HG02623 (cell line): Measurements from ENCODE around the gene ECHDC1.

Source experiments
- ATAC-seq: cut with Tn5 transposase; IDR thresholded peaks from one replicate; pipeline ENCODE4 v1.9.1; 2021; ENCODE audit warnings: moderate library complexity; ENCODE audit not compliant: unreplicated experiment

The ECHDC1 gene

DNA sequence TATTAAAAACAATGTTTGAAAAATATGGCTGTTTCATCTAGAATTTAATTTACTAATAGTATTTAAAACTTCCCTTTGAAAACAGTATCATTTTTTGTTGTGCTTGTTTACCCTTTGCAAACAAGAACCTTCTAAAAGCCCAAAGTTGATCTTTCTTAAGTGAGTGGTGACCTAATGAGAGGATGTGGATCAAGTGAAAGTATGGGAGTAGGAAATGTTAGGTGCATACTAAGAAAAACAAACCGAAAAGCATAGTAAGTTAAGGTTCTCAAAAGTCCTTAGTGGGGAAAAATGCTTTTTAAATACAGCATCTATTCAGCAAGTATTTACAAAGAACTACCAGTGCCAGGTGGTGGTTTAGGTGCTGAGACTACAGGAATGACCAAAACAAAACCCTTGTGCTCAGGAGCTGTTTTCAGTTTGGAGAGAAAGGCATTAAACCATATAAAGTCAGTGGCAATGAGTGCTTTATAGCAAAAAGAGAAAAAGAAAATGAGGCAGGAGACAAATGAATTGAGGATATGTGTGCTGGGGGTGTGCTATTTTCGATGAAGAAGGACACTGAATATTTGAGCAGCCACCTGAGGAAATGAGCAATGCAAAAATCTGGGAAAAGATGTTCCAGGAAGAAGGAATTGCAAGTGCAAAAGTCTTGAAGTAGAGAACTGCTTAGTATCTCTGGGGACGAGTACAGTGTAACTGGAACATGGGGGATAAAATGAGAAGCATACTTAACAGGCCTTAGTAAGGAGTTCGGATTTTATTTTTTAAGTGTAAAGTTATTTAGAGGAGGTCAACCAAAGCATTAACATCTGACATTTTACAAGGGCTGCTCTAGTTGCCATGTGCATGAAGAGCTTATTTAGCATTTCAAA, 52.8 kb downstream of the ECHDC1 start:
- no peak for ATAC-seq

DNA sequence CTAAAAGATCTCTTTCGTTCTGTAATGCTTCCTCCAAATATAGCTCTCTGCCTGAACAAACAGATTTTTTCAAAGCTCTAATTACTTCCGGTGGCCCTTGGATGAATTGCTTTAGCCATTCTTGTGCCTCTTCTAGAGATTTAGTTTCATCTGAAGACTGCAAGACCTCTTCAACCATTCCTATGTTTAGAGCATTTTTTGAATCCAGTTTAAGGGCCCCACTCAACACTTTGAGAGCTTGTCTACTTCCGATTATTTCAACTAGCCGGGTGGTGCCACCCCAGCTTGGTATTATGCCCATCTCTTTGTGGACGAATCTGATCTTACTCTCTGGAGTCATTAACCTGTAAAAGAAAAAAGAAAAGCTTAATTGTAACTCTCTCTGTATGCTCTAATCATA, 53.5 kb downstream of the ECHDC1 start:
- no peak for ATAC-seq

DNA sequence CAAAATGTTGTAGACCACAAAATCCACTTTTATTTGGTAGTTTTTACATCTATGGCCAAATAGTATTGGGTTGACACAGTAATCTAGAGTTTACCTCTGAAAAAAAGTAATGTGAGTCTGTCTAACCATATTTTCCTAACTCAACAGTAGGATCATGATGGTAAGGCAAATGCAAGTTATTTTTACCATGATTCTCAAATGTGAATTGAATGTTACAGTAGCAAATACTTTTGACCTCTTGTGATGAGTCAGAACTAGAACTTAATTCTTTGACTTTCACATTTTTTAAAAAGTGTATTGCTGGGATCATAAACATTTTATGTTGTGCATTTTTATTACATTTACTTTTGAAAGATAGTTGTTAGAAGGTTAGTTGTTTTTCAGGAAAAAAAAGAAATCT, 54.7 kb downstream of the ECHDC1 start:
- no peak for ATAC-seq

DNA sequence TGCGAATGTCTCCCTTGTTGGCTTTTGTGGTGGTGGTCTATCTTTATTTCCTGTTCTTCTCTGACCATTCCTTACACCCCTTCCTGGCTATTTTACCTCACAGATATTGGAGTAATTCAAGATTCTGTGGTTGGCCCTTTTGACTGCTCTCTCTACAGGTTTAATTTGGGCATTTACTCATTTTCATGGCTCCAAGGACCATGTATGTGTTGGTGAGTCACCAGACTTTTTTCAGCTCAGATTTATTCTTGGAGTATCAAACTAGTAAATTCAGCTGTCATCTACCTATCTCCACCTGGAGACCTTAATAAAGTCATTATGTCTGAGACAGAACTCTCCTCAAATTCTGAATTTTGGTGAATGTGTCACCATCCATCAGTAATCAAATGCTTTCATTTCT, 61.2 kb downstream of the ECHDC1 start:
- no peak for ATAC-seq

DNA sequence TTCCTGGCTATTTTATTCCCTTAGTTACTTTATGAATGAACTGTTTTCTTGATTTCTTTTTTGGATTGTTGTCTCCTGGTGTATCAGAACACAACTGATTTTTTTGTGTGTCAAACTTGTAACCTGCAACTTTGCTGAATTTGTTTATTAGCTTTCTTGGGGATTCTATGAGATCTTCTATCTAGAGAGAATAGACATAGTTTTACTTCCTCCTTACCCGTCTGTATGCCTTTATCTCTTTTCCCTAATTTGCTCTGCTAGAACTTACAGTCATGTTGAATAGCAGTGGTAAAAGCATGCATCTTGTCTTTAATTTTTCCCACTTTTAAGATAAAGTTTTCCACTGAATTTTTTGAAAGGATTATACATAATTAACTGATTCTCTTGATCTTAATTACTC, 63.6 kb downstream of the ECHDC1 start:
- no peak for ATAC-seq

DNA sequence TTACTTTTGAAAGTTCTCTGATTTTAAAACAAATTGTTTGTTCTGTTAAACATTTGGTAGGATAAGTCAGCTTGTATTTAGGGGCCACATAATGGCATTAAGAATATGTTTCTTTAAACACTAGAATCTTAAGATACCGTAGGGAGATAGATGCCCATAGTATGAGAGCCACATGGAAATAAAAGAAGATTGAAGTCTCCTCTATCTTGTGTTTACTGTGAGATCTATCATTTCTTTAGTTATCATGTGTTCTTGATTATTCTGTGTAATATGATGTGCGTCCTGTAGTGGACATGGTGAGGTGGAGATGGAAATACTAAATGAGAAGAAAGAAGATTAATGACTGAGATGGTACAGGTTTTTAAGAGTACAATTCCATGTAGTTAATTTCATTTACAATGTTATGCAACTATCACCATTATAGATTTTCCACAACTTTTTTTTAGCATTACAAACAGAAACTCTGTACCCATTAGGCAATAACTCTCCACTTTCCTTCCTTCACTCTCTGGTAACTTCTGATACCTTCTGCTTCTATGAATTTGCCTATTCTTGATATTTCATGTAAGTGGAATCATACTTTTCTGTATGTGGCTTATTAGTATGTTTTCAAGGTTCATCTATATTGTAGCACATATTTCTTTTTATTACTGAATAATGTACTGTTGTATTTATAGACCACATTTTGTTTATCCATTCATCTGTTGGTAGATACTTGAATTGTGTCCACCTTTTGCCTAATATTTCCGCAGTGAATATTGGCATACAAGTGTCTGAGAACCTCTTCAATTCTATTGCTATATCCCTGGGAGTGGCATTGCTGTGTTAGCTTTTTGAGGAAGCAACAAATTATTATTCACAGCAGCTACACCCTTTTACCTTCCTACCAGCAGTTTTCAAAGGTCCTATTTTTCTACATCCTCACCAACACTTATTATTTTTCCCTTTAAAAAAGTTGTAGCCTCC, 65.2 kb downstream of the ECHDC1 start:
- ATAC-seq: no peak

DNA sequence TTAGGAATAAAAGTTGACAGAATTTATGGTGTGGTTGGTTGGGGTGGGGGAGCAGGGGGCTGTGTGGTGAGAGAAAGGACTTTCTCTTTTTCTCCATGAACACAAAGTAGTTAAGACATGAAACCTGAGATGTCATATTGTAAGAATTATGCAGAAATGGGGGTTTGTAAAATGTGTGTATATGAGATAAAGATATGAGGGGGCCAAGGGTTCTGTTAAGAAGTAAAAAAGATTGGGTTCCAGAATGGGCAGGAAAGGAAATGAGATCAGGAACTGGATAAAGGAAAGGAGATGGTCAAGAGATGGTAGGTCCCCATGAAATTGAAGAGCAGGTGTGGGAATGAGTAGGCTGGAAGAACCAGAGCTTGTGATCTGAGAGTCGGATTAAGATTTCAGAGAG, 67.1 kb downstream of the ECHDC1 start:
- no peak for ATAC-seq

DNA sequence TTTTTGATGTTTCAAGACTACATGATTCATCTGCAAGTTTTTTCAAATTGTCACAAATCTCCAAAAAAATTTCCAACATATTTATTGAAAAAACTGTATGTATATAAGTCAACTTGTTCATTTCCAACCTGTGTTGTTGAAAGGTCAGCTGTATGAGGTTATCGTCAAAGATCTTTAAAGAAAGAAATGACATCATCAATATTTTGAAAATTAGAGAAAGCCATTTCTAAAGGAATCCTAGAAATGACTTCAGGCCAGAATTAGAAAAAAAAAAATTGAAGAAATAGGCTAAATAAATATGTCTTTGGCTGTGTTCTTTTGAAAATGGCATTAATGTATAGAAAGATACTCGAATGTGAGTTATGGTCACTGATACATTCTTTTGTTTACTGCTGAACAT, 69.9 kb downstream of the ECHDC1 start:
- no peak for ATAC-seq

DNA sequence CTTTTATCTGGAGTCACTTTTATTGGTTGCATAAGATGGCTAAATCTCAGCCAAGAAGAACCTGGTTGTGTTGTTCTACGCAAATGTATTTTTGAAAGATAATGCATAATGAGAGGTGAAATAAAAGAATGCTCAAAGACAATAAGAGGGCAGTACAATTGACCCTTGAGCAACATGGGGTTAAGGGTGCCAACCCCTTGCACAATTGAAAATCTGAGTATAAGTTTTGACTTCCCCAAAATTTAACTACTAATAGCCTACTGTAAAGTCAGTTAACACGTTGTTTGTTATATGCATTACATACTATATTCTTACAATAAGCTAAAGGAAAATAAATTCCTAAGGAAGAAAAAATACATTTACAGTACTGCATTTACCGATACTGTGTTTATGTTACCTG, 70.8 kb downstream of the ECHDC1 start:
- ATAC-seq: no peak

DNA sequence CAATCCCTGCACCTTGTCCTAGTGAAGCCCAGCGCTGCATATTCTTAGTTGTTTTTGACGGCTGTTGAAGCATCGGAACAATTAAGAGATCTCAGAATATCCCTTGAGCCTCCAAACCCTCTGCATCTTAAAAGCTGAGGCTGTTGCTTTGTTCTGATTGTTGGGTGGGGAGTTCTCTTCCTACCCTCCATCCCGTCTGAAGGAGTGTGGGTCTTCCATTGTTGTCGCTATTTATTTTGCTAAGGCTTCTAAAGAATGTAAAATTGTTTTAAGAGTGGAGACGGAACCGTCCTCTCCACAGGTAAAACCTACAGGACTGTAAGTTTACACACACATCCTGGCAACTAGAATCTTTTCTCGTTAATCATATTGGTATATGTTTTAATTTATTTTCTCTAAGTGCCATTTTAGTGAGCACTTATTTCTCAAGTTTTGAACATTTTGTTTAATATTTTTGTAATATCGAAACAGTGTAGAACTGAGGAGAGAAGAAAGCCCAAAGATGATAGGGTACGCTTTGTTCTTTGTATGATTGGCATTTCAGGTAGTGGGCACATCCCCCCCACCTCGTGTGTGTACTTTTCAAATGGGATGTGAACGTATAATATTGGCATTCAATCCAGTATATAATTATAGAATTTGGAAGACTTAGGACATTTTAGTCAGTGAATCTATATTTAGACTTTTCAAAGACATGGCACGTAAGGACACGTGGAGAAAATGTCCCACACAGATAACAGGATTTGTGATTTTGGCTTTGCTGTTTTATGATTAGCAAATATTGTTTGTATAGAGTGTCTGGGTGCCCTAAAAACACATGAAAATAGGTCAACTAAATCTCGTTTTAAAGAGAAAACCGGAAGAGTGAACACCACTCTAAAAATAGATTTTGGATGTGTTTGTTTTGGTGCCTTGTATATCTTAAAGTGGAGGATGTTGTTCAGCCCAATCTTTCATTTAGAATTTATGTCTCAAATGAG, 75.5 kb downstream of the ECHDC1 start:
- no peak for ATAC-seq

DNA sequence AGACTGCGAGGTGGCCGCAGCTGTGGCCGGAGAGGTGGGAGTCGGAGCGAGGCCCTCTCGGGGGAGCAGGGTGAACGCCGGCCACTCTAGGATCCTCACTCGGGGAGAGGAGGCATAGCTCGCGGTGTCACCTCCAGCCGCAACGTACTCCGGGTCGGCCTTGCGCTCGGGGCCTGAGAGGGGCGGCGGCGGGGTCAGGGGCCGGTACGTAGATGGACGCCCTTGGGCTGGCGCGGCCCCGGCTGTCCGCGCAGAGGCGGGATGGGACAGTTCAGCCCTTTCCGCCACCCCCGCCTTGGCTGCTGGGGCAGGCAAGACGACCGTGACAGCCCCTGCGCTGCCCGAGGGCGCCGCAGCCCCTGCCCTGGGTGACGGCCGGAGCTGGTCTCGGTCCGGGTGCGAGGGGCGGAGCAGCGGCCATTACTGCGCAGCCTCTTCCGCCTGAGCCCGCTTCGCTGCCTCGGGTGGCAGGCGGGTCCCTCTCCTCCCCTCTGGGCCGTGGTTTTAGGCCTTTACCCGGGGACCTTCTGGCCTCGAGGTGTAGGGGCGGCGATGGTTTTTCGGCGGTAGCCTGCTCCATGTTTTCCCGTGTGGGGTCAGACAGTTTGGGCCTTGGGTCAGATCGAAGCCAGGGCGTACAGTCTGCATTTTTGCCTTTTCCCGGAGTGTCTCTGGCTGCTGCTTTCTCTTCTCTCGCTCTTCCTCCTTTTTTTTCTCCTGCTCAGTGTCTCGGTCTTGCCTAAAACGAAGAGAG, 76.3 kb downstream of the ECHDC1 start:
- peak; percentile 68 for ATAC-seq

DNA sequence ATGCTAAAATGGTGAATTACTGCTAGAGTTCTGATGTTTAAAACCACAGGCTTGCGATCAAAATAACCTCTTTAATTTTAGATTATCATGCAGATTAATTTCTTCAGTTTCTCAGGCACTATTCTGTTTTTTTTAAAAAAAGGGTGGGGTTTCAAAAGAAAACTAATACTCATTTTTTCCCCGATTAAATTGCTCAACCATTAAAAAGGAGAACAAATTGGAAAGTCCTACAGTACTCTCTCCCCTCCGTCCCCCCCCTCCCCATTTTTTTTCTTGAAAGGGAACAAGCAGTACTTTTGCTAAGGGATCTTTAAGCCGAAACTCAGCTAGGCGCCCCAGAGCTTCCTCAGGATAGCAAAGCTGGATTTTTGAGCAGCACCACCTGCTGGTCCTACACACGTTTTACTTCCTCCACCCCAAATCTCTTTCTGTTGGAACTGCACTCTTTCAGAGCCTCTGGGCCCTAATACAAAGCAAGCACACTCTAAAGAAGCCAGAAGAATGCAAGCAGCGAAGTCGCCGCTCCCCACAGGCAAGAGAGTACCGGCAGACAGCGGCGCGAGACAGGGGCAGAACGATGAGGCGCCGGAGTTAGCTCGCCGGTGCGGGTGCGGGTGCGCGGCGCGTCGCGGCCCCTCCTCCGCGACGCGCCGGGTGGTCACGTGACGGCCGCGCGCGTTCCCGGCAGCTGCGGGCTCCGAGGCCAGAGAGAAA, 77.1 kb downstream of the ECHDC1 start, which contains the start of gene RNF146:
Gene RNF146 (plus strand): TSS at position 687 of the 714 bp plus-strand sequence. CDS start 13,475 bp downstream, outside the sequence.
- ATAC-seq: peak; percentile 77

DNA sequence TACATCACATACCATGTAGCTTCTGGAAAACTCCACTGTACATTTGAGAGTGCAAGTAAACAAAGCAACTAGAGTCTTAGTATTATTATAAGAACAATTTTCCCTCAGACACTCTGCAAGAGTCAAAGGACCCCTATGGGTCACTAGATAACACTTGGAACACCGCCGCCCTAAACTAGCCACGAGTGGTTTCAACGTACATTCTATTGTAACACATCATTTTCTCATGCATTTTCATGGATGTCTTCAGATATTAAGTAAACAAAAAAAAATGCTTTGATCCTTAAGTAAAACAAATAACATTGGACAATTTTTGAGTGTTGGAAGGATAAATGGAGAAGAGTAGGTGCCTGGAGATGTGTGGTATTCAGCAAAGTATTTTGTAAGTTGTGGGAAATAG, 79.9 kb downstream of the ECHDC1 start:
- no peak for ATAC-seq

DNA sequence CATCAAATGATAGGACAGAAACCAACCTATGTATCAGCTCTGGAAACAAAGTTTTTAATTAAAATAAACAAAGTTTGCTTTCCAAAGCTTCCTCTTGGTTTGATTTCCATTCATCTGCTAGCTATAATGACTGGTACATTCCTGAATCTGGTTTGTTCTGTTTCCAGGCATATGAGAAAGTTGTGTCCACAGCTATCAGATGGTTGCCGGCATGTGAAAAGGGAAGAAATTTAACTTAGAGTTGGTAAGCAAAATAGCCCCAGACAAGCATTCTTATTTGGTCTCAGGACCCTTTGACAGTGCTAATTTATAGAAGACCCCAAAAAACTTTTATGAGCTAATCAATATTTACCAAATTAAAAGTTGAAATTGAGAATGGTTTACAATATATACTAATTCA, 80.5 kb downstream of the ECHDC1 start:
- ATAC-seq: no peak

DNA sequence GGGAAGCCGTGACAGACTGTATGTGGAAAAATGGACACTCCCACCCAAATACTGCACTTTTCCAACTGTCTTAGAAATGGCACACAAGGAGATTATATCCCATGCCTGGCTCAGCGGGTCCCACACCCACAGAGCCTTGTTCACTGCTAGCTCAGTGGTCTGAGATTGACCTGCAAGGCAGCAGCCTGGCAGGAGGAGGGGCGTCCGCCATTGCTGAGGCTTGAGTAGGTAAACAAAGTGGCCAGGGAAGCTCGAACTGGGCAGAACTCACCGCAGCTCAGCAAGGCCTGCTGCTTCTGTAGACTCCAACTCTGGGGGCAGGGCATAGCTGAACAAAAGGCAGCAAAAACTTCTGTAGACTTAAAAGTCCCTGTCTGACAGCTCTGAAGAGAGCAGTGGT, 88.1 kb downstream of the ECHDC1 start:
- no peak for ATAC-seq

DNA sequence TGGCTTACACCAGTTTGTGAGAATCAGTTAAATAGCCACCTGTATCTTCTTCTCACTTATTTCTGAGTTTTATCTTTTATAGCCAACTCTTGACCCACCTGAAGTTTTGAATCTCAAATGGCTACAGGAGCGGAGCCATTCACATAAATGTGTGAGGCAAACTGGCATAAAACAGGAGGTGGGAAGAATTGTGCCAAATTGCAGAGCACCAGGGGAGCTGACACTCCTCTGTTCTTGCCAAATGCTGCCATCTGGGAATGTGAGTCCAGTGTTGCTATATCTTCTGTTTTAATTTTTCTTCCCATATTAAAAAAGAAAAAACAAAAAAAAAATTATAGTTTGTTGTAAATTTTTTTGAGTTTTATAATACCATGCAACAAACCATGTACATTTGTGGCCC, 93.8 kb downstream of the ECHDC1 start:
- ATAC-seq: no peak

DNA sequence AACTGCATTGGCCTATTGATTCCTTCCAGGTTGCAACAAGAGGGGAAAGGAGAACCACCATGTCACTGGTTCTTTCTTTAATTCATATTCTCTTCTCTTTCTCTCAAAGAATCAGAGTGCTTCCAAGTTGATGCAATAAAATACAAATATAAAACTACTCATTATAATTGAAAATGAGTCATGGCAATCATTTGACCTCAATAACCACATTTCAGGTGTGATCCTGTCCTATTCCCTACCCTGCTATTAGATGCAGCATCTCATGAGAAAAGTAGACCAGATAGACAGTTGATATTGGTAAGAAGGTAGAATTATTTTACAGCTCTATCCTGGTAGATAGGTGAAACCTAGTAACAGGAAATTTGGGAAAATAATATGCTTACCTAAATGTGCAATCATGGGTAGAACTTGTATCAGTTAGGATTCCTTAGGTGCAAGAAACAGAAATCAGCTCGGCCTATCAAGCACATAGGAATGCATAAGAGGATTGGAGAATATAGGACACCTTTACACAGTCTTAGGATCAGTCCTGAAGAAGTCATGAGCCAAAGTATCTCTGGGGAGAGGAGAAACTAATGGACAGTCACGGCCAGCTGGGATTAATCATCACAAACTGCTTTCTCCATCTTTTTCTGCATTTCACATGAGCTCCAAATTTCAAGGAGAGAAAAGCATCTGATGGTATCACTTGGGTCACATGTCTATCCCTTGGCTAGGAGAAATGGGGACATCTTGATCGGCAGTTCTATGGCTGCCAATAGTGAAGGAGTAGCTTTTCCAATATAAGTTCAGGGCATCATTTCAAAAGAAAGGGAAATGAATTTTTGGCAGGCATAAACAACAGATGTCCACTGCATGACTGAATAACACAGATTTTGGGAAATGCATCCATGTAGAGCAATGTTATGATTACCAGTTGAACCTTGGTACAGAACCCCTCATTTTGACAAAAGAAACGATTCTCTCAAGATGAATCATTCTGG, 96.0 kb downstream of the ECHDC1 start:
- no peak for ATAC-seq

DNA sequence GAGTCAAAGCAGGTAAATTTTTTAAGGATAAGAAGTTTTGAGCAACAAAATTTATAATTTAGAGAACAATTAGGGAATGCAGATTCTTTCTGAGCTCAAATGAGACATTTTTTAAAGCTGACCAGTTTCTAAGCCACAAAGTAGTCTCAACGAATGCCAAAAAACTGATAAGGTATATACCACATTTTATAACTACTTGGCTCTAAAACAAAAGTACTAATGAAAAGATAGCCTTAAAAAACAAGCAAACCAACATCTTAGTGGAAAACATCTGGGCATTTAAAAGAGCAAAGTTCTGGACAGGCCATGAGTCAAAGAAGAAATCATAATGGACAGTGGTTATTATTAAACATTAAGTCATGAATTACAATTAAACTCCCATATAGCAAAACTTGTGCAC, 99.9 kb downstream of the ECHDC1 start:
- ATAC-seq: no peak
